G401 (cell line): Measurements from ENCODE around the gene AHR. TPM values are rescaled to one million over a fixed set of nuclear protein-coding genes. Genes with fewer than 3 reads are reported as not detected.
"Not testable (repeated sequence)": the region's sequence is repeated elsewhere in the genome, so short reads cannot be mapped to it uniquely, and the experiment has no call there.

ENCODE experiments used
- DNase-seq: peaks from one replicate; pipeline ENCODE4 v3.0.0-alpha.2; 2015; ENCODE audit warnings: low spot score
- in situ Hi-C: cut with HindIII; loops from 2 replicates; pipeline ENCODE4 v1.10.0; 2016; ENCODE audit warnings: low sequenced_read_pairs, mixed read lengths
- total RNA-seq: library from RNA; depleted of rRNA; stranded (reverse); fragments of >200 nt; shearing (Covaris generic); gene quantifications from 2 replicates; pipeline ENCODE4 v1.2.3, GENCODE V29; 2014

AHR gene
- total RNA-seq, 1 experiment from 2014 or later, result not detected

GRCh38 chr7:17329440-17329839, 31.0 kb downstream of the AHR start:
- in situ Hi-C loops, result no loop called here
- no peak for DNase-seq

- in situ Hi-C loops, result no loop called here
- DNase-seq, result no peak
Observed at GRCh38 chr7:17331891-17332501, 33.5 kb downstream of the AHR start.

GRCh38 chr7:17333221-17333620, 34.8 kb downstream of the AHR start:
- DNase-seq, result no peak
- in situ Hi-C loops, result no loop called here

GRCh38 chr7:17336168-17336567, 37.7 kb downstream of the AHR start:
- no peak for DNase-seq
- in situ Hi-C loops, result no loop called here

GRCh38 chr7:17339139-17339538, 40.7 kb downstream of the AHR start:
- in situ Hi-C loops, result no loop called here

GRCh38 chr7:17339952-17340351, 41.5 kb downstream of the AHR start:
- in situ Hi-C loops, result no loop called here
- DNase-seq, result no peak

More at GRCh38 chr7:17339139-17339538, 40.7 kb downstream of the AHR start:
- no peak for DNase-seq

- in situ Hi-C loops, result no loop called here
- no peak for DNase-seq
Observed at GRCh38 chr7:17340655-17341054, 42.2 kb downstream of the AHR start.

- in situ Hi-C loops, result no loop called here
- DNase-seq, result no peak
Observed at GRCh38 chr7:17342756-17343155, 44.3 kb downstream of the AHR start.

GRCh38 chr7:17347401-17347800, 48.9 kb downstream of the AHR start:
- in situ Hi-C loops, result no loop called here

GRCh38 chr7:17348932-17349331, 50.5 kb downstream of the AHR start:
- in situ Hi-C loops, DNase-seq: not testable (repeated sequence)

More at GRCh38 chr7:17347401-17347800, 48.9 kb downstream of the AHR start:
- no peak for DNase-seq

GRCh38 chr7:17350321-17350720, 51.9 kb downstream of the AHR start:
- not testable (repeated sequence) for DNase-seq

GRCh38 chr7:17353650-17354419, 55.4 kb downstream of the AHR start:
- in situ Hi-C loops, DNase-seq: not testable (repeated sequence)

More at GRCh38 chr7:17350321-17350720, 51.9 kb downstream of the AHR start:
- in situ Hi-C loops, result not testable (repeated sequence)

- in situ Hi-C loops, result no loop called here
- DNase-seq, result no peak
Observed at GRCh38 chr7:17354473-17354872, 56.0 kb downstream of the AHR start.

- in situ Hi-C loops, result no loop called here
- DNase-seq, result no peak
Observed at GRCh38 chr7:17355050-17355449, 56.6 kb downstream of the AHR start.

GRCh38 chr7:17357952-17358351, 59.5 kb downstream of the AHR start:
- DNase-seq, result no peak
- in situ Hi-C loops, result no loop called here

GRCh38 chr7:17359610-17360009, 61.2 kb downstream of the AHR start:
- in situ Hi-C loops, result no loop called here
- no peak for DNase-seq

- in situ Hi-C loops, result no loop called here
- no peak for DNase-seq
Observed at GRCh38 chr7:17362439-17363105, 64.1 kb downstream of the AHR start.

GRCh38 chr7:17364671-17365070, 66.2 kb downstream of the AHR start:
- in situ Hi-C loops, result no loop called here
- DNase-seq, result no peak

GRCh38 chr7:17365775-17366174, 67.3 kb downstream of the AHR start:
- in situ Hi-C loops, result no loop called here
- no peak for DNase-seq

GRCh38 chr7:17367502-17367901, 69.0 kb downstream of the AHR start:
- in situ Hi-C loops, result no loop called here

More at GRCh38 chr7:17367502-17367901, 69.0 kb downstream of the AHR start:
- no peak for DNase-seq
